NB4 (cell line): ENCODE data around the gene NFYC.

Experiments
- DNase-seq: peaks from one replicate; pipeline ENCODE4 v3.0.0; 2010; ENCODE audit warnings: low read depth
- H3K4me3 ChIP-seq: one replicate; pipeline ENCODE4 v1.5.1; 2011; ENCODE audit warnings: mild to moderate bottlenecking, low read depth, low read length, moderate library complexity
- MAX ChIP-seq: IDR thresholded peaks from 2 replicates; pipeline ENCODE4 v1.6.1; 2011; ENCODE audit warnings: low read depth, low read length
- MYC ChIP-seq: IDR thresholded peaks from 2 replicates; pipeline ENCODE4 v1.6.1; 2011; ENCODE audit warnings: low read depth, low read length
- POLR2A ChIP-seq: IDR thresholded peaks from 2 replicates; pipeline ENCODE4 v1.6.1; 2011; ENCODE audit warnings: mild to moderate bottlenecking; ENCODE audit not compliant: insufficient read length; ENCODE audit errors: extremely low read depth
- TF ChIP-seq, protein P1 (sequence below): IDR thresholded peaks from one replicate; pipeline ENCODE4 v1.5.1; 2012; ENCODE audit warnings: low read depth, low read length

Gene NFYC

DNA sequence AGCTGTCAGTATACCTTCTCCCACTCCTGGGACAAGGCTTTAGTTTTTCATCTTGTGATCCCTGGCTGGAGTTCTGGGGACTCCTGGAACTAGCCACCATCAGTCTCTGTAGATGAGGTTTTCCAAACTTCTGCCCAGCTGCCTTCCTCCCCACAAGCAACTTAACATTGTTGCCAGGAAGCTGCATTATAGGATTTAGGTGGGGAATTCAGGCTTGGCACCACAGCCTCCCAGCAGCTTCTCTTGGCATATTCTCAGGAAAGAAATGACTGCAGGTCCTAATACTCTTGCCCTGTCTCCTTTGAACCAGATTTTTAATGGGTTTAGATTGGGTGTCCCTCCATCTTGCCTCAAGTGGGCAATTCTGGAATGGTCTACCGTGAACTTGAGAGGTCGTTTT, 73.5 kb downstream of the NFYC start:
- TF ChIP-seq, protein P1, sequence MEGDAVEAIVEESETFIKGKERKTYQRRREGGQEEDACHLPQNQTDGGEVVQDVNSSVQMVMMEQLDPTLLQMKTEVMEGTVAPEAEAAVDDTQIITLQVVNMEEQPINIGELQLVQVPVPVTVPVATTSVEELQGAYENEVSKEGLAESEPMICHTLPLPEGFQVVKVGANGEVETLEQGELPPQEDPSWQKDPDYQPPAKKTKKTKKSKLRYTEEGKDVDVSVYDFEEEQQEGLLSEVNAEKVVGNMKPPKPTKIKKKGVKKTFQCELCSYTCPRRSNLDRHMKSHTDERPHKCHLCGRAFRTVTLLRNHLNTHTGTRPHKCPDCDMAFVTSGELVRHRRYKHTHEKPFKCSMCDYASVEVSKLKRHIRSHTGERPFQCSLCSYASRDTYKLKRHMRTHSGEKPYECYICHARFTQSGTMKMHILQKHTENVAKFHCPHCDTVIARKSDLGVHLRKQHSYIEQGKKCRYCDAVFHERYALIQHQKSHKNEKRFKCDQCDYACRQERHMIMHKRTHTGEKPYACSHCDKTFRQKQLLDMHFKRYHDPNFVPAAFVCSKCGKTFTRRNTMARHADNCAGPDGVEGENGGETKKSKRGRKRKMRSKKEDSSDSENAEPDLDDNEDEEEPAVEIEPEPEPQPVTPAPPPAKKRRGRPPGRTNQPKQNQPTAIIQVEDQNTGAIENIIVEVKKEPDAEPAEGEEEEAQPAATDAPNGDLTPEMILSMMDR = no peak
- TF ChIP-seq MAX (no peak), POLR2A (no peak), MYC (no peak)
- DNase-seq = no peak
- H3K4me3 ChIP-seq = no peak overlapping the region

GRCh38 chr1:40766017-40766416, 74.5 kb downstream of the NFYC start:
- no peak overlapping the region for H3K4me3 ChIP-seq
- DNase-seq = no peak
- no peak for TF ChIP-seq MAX
- no peak for TF ChIP-seq POLR2A
- TF ChIP-seq, protein P1 = no peak
- TF ChIP-seq MYC = no peak

DNA sequence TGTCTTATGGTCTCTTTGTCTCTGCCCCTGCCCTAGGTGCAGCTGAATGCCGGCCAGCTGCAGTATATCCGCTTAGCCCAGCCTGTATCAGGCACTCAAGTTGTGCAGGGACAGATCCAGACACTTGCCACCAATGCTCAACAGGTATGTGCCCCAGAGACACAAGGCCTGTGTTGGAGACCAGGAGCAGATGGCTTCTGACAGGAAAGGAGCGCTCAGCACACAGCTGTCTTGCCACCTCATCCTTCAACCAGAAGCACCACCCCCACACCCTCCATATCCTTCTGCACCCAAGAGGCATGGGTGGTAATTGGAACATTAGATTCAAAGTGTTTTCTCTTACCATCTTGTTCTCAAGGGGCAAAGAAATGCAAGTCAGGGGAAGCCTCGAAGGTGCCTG, 75.1 kb downstream of the NFYC start:
- no peak for DNase-seq
- TF ChIP-seq, protein P1 = no peak
- TF ChIP-seq MYC (no peak), POLR2A (no peak), MAX (no peak)
- H3K4me3 ChIP-seq = no peak overlapping the region

DNA sequence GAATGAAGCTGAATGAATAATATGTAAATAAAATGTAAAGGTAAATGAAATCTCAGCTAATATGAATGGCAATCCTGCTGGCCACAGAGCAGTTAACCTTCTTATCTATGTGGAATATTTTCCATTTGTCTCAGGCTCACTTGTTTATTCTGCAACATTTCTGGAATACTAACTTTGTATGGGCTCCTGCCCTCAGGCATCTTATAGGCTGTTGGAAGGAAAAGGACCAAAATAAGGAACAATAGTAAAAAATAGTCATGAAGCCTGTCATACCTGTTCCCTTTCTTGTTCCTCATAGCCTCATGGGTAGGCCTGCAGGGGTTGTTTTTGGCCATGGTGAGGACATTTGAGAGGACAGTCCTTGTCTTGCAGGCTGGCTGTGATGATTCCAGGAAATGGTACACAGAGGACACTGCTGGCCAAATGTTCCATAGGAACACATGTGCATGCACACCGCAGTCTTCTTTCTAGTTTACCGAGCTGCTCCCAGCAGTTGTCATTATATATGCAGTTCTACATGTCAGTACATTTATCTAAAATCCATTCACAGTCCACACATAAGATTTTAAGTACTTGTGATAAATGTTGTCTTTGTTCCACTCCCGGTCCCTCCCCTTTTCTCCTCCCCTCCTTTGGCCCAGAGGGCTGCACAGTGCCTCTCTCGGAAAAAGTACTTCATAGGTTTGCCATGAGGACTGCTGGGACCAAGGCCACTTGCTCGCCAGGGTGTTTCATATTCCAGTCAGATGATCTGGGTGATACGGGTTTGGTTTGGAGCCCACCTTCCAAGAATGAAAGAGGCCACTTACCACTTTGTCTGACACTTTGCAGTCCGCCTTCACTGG, 76.9 kb downstream of the NFYC start:
- H3K4me3 ChIP-seq = no peak overlapping the region
- TF ChIP-seq MYC (no peak), MAX (no peak), POLR2A (no peak)
- TF ChIP-seq, protein P1 = no peak
- DNase-seq = no peak

- DNase-seq = peak; percentile 13
- TF ChIP-seq, protein P1 = peak; percentile 14
- TF ChIP-seq POLR2A (no peak), MYC (no peak), MAX (no peak)
- H3K4me3 ChIP-seq = no peak overlapping the region
Measured at GRCh38 chr1:40769815-40770214, 78.3 kb downstream of the NFYC start.
